Pancreas (tissue), 10 donors: ENCODE measurements around the gene BCAS3. TPM values are rescaled to one million over a fixed set of nuclear protein-coding genes. Genes with fewer than 3 reads are reported as not detected.

Experiments used
- ATAC-seq, 4 donors: fragments of 200-7000 bp; cut with Tn5 transposase; one replicate each; pipeline versions ENCODE4 v1.8.0 to v1.9.1; 2020; ENCODE audit warnings: mild to moderate bottlenecking in 4 of 4, moderate library complexity in 4 of 4
- DNase-seq, 6 donors: peaks; one replicate each; pipeline ENCODE4 v3.0.0-alpha.2; 2020
- FAIRE-seq: peaks from 2 replicates; lab custom pipeline; 2012; peaks lifted over from hg19 to GRCh38; lab: Jason Lieb, UNC
- H3K27ac ChIP-seq, 4 donors: fragments of 200-600 bp; sonication (generic); 1 replicate in 3 of 4; 2 replicates in 1 of 4; pipeline versions ENCODE4 v1.5.0 to v1.8.0; 2020
- H3K27me3 ChIP-seq, 4 donors: fragments of 200-600 bp; one replicate each; pipeline ENCODE4 v1.8.0; 2021
- H3K36me3 ChIP-seq, 3 donors: fragments of 200-600 bp; sonication (generic) in 1 of 3; one replicate each; pipeline versions ENCODE4 v1.5.0 to v1.8.0; 2020 to 2021
- H3K4me1 ChIP-seq, 3 donors: fragments of 200-600 bp; one replicate each; pipeline ENCODE4 v1.8.0; 2021
- H3K4me3 ChIP-seq, 4 donors: fragments of 200-600 bp; sonication (generic) in 2 of 4; one replicate each; pipeline versions ENCODE4 v1.5.0 to v1.8.0; 2020 to 2021
- H3K9me3 ChIP-seq, 4 donors: fragments of 200-600 bp; one replicate each; pipeline ENCODE4 v1.8.0; 2021
- WGBS, 2 donors: extraction: QIAGEN DNeasy Blood & Tissue Kit; methylation state at CpG; one replicate each; pipeline ENCODE4 v1.1.7; 2013; 5-methylcytosine and 5-hydroxymethylcytosine counted together
- intact Hi-C, 3 donors: fragments of 100-400 bp; cut with DNase I; formaldehyde crosslinking; loops; one replicate each; pipeline versions ENCODE4 v1.11.1 to v1.14.2; 2022
- polyA plus RNA-seq, 2 donors: library from polyadenylated mRNA; stranded (reverse); fragments of 200-250 nt; gene quantifications; one replicate each; pipeline ENCODE4 v1.2.3, GENCODE V29; 2013
- total RNA-seq, 6 donors: library from RNA; stranded (reverse); fragmentation: NEBNext Ultra II Directional in 4 of 6; extraction: Animal tissue kit (Norgen Biotek cat#: 25700) in 4 of 6; gene quantifications; one replicate each; pipeline versions ENCODE4 v1.2.1 to v1.2.4, GENCODE V29; 2021 to 2023
- TF ChIP-seq, protein P1 (sequence below), 4 donors: fragments of 200-600 bp; sonication (generic) in 3 of 4; IDR thresholded peaks; one replicate each; pipeline versions ENCODE4 v1.5.0 to v1.8.0; 2021; ENCODE audit warnings: antibody characterized with exemption in 4 of 4
- donor health status: healthy with polysubstance abuse.
- donor health status: DM: no; HTN: no; CAD: no; lungs with moderate emphysema.
- donor health status: DM: no; HTN: no; CAD: no.
- donor health status: control.
- donor health status: control.
- donor health status: Bipolar disorder and iron deficiency.
- donor health status: DM: yes; HTN: yes; CAD: no.
- donor health status: DM: no; HTN: no; CAD: no.
- donor health status: DM: no; HTN: no; CAD: no.
- donor health status: DM: yes; HTN: yes; CAD: no.

BCAS3 gene
- total and polyA plus RNA-seq, 8 donors, result 4.6 to 27.7 (median 13.2) TPM

DNA sequence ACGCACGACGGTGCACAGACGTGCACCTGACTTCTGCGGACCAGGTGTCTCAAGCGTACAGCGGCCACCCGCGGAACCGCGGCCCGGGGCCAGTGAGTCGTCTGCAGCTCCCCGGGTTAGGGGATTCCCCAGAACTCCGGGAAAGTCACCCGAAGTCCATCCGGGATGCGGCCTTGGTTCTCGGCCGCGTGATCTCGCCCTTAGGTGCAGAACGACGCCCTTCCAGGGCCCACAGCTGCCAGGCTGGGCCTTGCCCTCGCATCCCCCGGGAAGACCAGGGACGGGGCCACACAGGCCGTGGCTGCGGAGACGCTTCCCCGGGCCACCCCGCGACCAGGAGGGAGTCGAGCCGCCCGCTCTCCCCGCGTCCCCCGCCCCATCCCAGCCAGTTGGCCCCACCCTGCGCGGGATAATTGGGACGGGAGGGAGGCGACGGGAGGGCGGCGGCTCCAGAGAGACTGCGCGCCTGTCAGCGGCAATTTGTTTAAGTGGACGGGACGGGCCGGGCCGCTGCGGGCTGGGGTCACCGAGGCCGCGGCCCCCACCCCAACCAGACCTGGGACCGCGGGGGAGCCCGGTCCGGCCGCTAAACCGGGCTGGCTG is 718.4 kb downstream of the BCAS3 start:
- no peak for FAIRE-seq
- no peaks in the 10 kb centered on the region for H3K36me3 ChIP-seq
- H3K4me1 ChIP-seq, result peaks cover 0 to 25% (median 10%) of the 10 kb centered on the region in 3 donors
- DNase-seq, result peak in 1 of 6 donors; percentile 56
- intact Hi-C loops, result loop anchor here in 1 of 3 donors (10.0 kb wide), 1 partner anchor 391 kb away; no protein-coding TSS in a partner anchor
- ATAC-seq, result no peak
- no peak overlapping the region for H3K27ac ChIP-seq
- TF ChIP-seq, protein P1, sequence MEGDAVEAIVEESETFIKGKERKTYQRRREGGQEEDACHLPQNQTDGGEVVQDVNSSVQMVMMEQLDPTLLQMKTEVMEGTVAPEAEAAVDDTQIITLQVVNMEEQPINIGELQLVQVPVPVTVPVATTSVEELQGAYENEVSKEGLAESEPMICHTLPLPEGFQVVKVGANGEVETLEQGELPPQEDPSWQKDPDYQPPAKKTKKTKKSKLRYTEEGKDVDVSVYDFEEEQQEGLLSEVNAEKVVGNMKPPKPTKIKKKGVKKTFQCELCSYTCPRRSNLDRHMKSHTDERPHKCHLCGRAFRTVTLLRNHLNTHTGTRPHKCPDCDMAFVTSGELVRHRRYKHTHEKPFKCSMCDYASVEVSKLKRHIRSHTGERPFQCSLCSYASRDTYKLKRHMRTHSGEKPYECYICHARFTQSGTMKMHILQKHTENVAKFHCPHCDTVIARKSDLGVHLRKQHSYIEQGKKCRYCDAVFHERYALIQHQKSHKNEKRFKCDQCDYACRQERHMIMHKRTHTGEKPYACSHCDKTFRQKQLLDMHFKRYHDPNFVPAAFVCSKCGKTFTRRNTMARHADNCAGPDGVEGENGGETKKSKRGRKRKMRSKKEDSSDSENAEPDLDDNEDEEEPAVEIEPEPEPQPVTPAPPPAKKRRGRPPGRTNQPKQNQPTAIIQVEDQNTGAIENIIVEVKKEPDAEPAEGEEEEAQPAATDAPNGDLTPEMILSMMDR (IDR thresholded peaks at IDR 0.05), result no peak
- H3K27me3 ChIP-seq, result peaks cover 0 to 21% (median 3%) of the 10 kb centered on the region in 4 donors
- H3K4me3 ChIP-seq, result peak overlapping the region in 2 of 4 donors; percentile 16 to 39
- 8 to 10% methylated on average over 52 to 63 of the region's 63 CpGs for WGBS, 2 donors
- H3K9me3 ChIP-seq, result no peaks in the 10 kb centered on the region

DNA sequence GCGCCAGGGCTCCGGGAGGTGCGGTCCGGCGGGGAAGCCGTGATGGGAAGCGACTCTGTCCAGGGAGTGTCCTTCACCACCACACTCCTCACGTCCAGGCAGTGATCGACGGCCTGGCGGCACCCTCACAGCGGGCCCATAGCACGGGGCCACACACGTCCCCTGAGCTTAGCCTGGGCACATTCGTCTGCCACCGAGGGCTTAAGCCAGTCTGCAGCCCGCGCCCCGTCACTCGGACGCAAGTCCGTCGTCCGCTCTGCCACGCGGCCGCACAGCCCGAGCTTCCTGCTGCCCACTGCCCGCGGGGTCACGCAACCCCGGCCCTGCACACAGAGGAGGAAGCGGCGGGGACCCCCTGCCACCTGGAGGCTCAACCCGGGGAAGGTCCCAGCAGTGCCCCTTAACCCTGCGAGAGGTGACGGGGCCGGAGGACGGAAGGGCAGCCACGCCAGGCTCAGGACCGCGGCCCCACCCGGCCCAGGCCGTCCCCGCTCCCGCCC is 719.0 kb downstream of the BCAS3 start:
- Histone ChIP-seq H3K27me3 (peaks cover 0 to 25% (median 3%) of the 10 kb centered on the region in 4 donors), H3K36me3 (no peaks in the 10 kb centered on the region), H3K4me3 (peak overlapping the region in 2 of 4 donors; percentile 16 to 39), H3K9me3 (no peaks in the 10 kb centered on the region), H3K27ac (peak overlapping the region in 1 of 4 donors; percentile 41), H3K4me1 (peaks cover 0 to 25% (median 10%) of the 10 kb centered on the region in 3 donors)
- ATAC-seq, result no peak
- TF ChIP-seq, protein P1 (IDR thresholded peaks at IDR 0.05), result no peak
- WGBS, 2 donors, result 10% methylated on average over 44 to 46 of the region's 46 CpGs
- intact Hi-C loops, result loop anchor here in 1 of 3 donors (10.0 kb wide), 1 partner anchor 392 kb away; no protein-coding TSS in a partner anchor
- no peak for FAIRE-seq
- peak in 2 of 6 donors; percentile 62 to 77 for DNase-seq

DNA sequence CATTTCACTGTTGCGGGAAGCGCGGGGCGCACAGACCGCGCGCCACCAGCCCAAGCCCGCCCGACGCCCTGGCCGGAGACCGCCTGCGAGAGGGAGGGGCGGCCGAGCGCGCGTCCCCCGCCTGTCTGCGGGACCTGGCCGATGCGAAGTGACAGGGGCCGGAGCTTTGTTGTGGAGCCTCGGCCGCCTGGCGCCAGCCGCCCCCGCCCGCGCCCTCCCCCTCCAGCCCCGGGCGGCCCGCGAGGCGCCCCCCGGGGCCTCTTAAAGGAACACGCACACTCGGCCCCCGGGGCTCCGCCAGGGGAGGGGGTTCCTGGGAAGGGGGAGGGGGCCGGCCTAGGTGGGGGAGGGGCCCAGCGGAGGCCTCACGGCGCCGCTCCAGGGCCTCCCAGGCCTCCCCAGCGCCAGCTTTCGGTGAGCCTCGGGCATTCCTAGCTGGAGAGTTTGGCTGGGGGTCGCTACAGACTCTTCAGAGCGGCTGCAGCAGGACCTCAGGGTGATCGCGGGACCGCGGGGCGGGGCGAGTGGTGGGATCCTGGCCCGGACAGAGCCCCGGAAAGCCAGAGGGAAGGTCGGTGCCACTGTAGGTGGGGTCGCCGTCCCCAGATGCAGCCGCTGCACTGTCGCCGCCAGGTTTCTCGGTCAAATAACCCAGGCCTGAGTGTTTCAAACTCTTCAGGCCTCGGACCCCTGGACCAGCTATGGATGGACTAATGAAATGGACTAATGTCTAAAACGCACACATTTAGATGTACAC is 719.6 kb downstream of the BCAS3 start:
- Histone ChIP-seq H3K27ac (peak overlapping the region in 1 of 4 donors; percentile 41), H3K4me1 (peaks cover 0 to 25% (median 10%) of the 10 kb centered on the region in 3 donors), H3K4me3 (peak overlapping the region in 2 of 4 donors; percentile 16 to 39), H3K27me3 (peaks cover 0 to 30% (median 3%) of the 10 kb centered on the region in 4 donors), H3K9me3 (no peaks in the 10 kb centered on the region), H3K36me3 (no peaks in the 10 kb centered on the region)
- ATAC-seq (no peak), DNase-seq (peak in 1 of 6 donors; percentile 58), FAIRE-seq (no peak)
- TF ChIP-seq, protein P1 (IDR thresholded peaks at IDR 0.05), result no peak
- intact Hi-C loops, result loop anchor here in 1 of 3 donors (10.0 kb wide), 1 partner anchor 392 kb away; no protein-coding TSS in a partner anchor
- WGBS, 2 donors, result 4 to 5% methylated on average over 26 to 67 of the region's 67 CpGs

DNA sequence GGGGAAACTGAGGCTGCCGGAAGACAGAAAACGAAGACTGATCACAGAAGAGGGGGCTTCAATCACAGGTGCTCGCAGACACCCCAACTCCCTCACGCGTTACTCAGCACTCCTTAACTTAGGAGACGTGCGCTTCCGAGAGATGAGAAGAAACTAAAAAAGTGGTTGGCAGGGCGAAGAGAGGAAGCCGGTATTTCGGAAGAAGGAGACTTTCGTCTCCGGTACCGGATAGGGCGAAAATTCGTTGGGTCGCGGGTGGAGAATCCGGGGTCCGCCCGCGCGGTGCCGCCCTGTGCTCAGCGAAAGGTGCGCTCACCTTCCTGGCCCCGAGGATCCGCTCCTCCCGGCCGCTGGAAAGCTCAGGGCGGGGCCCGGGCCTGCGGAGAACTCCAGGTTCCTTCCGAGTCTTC is 721.1 kb downstream of the BCAS3 start:
- ATAC-seq (peak in 3 of 4 donors; percentile 12 to 17 (median 16)), FAIRE-seq (no peak), DNase-seq (no peak)
- 5 to 6% methylated on average over 33 to 34 of the region's 34 CpGs for WGBS, 2 donors
- Histone ChIP-seq H3K27me3 (peaks cover 0 to 38% (median 7%) of the 10 kb centered on the region in 4 donors), H3K27ac (peak overlapping the region in 2 of 4 donors; percentile 16 to 44), H3K4me1 (peaks cover 0 to 25% (median 10%) of the 10 kb centered on the region in 3 donors), H3K9me3 (no peaks in the 10 kb centered on the region), H3K4me3 (peak overlapping the region; percentile 10 to 62 (median 38)), H3K36me3 (no peaks in the 10 kb centered on the region)
- intact Hi-C loops, result loop anchor here in 1 of 3 donors (10.0 kb wide), 1 partner anchor 394 kb away; no protein-coding TSS in a partner anchor
- TF ChIP-seq, protein P1 (IDR thresholded peaks at IDR 0.05), result no peak
